Smooth muscle cell (in vitro differentiated cells): ENCODE data around the gene RASGRP4. TPM values are rescaled to one million over a fixed set of nuclear protein-coding genes. Genes with fewer than 3 reads are reported as not detected.

Source experiments
- DNase-seq: peaks from one replicate; lab custom pipeline; 2025; ENCODE audit not compliant: unreplicated experiment; lab: John Stamatoyannopoulos, UW
- H2AFZ ChIP-seq: fragments of 200-600 bp; sonication (generic); 2 replicates; pipeline ENCODE4 v1.6.0; 2016; ENCODE audit warnings: antibody characterized with exemption, low read depth, mild to moderate bottlenecking
- H3F3A ChIP-seq: fragments of 200-600 bp; sonication (generic); 2 replicates; pipeline ENCODE4 v1.6.0; 2017; ENCODE audit warnings: antibody characterized with exemption, low read depth
- H3K27ac ChIP-seq: fragments of 200-600 bp; sonication (generic); 2 replicates; pipeline ENCODE4 v1.5.1; 2016; ENCODE audit warnings: low read depth, mild to moderate bottlenecking
- H3K27me3 ChIP-seq: fragments of 200-600 bp; sonication (generic); 2 replicates; pipeline ENCODE4 v1.6.1; 2016; ENCODE audit warnings: low read depth, mild to moderate bottlenecking
- H3K36me3 ChIP-seq: fragments of 200-600 bp; sonication (generic); 2 replicates; pipeline ENCODE4 v1.5.1; 2016; ENCODE audit warnings: low read depth
- H3K4me1 ChIP-seq: fragments of 200-600 bp; sonication (generic); 2 replicates; pipeline ENCODE4 v1.5.1; 2016; ENCODE audit warnings: low read depth
- H3K4me2 ChIP-seq: fragments of 200-600 bp; sonication (generic); 2 replicates; pipeline ENCODE4 v1.6.0; 2016; ENCODE audit warnings: mild to moderate bottlenecking
- H3K4me3 ChIP-seq: fragments of 200-600 bp; sonication (generic); 2 replicates; pipeline ENCODE4 v1.5.1; 2016; ENCODE audit warnings: mild to moderate bottlenecking
- H3K79me2 ChIP-seq: fragments of 200-600 bp; sonication (generic); 2 replicates; pipeline ENCODE4 v1.6.0; 2016; ENCODE audit warnings: low read depth, mild to moderate bottlenecking
- H3K9ac ChIP-seq: fragments of 200-600 bp; sonication (generic); 2 replicates; pipeline ENCODE4 v1.6.0; 2016; ENCODE audit warnings: low read depth
- H3K9me3 ChIP-seq: fragments of 200-600 bp; sonication (generic); replicated peaks from 2 replicates; pipeline ENCODE4 v1.5.1; 2016; ENCODE audit warnings: low read depth
- H4K20me1 ChIP-seq: fragments of 200-600 bp; sonication (generic); 2 replicates; pipeline ENCODE4 v1.6.0; 2016; ENCODE audit warnings: low read depth
- WGBS: methylation state at CpG from one replicate; pipeline ENCODE4 v1.1.7; 2016; ENCODE audit warnings: low lambda C conversion rate; 5-methylcytosine and 5-hydroxymethylcytosine counted together
- polyA plus RNA-seq: library from polyadenylated mRNA; unstranded; fragments of >200 nt; fragmentation: Nextera tagmentation; extraction: Ambion mirVana; gene quantifications from 2 replicates; pipeline ENCODE4 v1.2.1, GENCODE V29; 2016
- total RNA-seq: library from RNA; depleted of rRNA; stranded (reverse); fragments of >200 nt; gene quantifications from 2 replicates; pipeline ENCODE4 v1.2.3, GENCODE V29; 2014
- TF ChIP-seq, protein P1 (sequence below): fragments of 200-600 bp; sonication (generic); IDR thresholded peaks from 2 replicates; pipeline ENCODE4 v1.5.1; 2017; ENCODE audit warnings: borderline replicate concordance, mild to moderate bottlenecking, antibody characterized with exemption; ENCODE audit not compliant: insufficient read depth, poor library complexity, severe bottlenecking

Gene RASGRP4
- total and polyA plus RNA-seq, 2 experiments from 2014 or later, result not detected

DNA sequence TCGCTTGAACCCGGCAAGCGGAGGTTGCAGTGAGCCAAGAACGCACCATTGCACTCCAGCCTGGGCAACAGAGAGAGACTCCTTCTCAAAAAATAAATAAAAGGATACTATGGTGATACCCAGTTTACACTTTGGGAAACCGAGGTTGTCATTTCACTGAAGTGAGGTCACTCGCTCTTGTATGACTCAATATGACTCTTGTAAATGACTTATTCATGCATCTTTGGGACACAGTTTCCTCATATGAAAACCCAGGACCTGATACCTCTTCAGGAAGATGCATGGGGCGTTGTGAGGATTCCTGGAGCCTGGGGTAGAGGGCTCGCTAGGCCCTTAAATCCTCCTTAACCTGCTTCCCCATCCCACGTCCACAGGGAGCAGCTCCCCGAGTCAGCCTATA, 47.2 kb downstream of the RASGRP4 start:
- H3K36me3 ChIP-seq, result no peaks in the 10 kb centered on the region
- no peak overlapping the region for H3K4me3 ChIP-seq
- peaks cover under 1% of the 10 kb centered on the region for H3F3A ChIP-seq
- no peaks in the 10 kb centered on the region for H3K27me3 ChIP-seq
- TF ChIP-seq, protein P1, sequence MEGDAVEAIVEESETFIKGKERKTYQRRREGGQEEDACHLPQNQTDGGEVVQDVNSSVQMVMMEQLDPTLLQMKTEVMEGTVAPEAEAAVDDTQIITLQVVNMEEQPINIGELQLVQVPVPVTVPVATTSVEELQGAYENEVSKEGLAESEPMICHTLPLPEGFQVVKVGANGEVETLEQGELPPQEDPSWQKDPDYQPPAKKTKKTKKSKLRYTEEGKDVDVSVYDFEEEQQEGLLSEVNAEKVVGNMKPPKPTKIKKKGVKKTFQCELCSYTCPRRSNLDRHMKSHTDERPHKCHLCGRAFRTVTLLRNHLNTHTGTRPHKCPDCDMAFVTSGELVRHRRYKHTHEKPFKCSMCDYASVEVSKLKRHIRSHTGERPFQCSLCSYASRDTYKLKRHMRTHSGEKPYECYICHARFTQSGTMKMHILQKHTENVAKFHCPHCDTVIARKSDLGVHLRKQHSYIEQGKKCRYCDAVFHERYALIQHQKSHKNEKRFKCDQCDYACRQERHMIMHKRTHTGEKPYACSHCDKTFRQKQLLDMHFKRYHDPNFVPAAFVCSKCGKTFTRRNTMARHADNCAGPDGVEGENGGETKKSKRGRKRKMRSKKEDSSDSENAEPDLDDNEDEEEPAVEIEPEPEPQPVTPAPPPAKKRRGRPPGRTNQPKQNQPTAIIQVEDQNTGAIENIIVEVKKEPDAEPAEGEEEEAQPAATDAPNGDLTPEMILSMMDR, result no peak
- no peak overlapping the region for H3K9ac ChIP-seq
- no peak overlapping the region for H3K27ac ChIP-seq
- H3K4me1 ChIP-seq, result peaks cover 9% of the 10 kb centered on the region
- peaks cover 83% of the 10 kb centered on the region for H4K20me1 ChIP-seq
- no peak overlapping the region for H3K4me2 ChIP-seq
- no peak overlapping the region for H2AFZ ChIP-seq
- 97% methylated on average over 10 of the region's 10 CpGs for whole genome bisulfite sequencing
- H3K79me2 ChIP-seq, result peaks cover 45% of the 10 kb centered on the region
- no peak for DNase-seq
- no peaks in the 10 kb centered on the region for H3K9me3 ChIP-seq

DNA sequence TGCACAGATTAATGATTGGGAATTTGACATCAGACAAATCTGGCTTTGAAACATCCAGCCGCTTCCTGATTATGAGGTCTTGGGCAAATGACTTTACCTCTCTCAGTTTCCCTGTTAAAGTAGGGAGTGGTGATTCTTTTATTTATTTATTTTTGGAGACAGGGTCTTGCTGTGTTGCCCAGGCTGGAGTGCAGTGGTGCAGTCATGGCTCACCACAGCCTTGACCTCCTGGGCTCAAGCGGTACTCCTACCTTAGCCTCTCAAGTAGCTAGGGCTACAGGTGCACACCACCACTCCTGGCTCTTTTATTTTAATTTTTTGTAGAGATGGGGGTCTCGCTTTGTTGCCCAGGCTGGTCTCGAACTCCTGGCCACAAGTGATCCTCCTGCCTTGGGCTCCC, 49.0 kb downstream of the RASGRP4 start:
- Histone ChIP-seq H4K20me1 (peaks cover 65% of the 10 kb centered on the region), H3K9ac (no peak overlapping the region), H3K4me3 (no peak overlapping the region), H3K9me3 (no peaks in the 10 kb centered on the region), H3K27ac (no peak overlapping the region), H3K27me3 (no peaks in the 10 kb centered on the region), H3K4me2 (no peak overlapping the region), H3F3A (no peaks in the 10 kb centered on the region), H3K4me1 (peaks cover 9% of the 10 kb centered on the region), H3K79me2 (peaks cover 45% of the 10 kb centered on the region), H2AFZ (no peak overlapping the region), H3K36me3 (no peaks in the 10 kb centered on the region)
- 98% methylated on average over 4 of the region's 4 CpGs for WGBS
- TF ChIP-seq, protein P1, result no peak
- no peak for DNase-seq

DNA sequence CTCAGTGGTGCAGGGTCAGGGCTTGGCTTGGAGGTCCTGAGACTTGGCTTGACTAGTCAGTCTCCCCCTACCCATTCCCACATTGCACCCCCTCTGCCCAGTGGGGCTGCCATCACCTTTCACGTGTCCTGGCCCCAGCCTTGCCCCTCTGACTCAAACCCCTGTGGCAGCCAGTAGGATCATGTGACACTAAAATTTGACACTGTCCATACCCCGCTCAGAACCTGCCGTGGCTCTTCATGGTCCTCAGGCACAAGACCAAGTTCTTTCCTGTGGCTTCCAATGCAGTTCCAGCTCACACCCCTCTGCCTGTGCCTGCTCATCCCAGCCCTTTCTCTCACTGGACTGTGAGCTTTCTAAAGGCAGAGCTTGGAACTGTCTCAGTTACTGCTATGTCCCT, 49.4 kb downstream of the RASGRP4 start:
- Histone ChIP-seq H3K9ac (no peak overlapping the region), H3F3A (no peaks in the 10 kb centered on the region), H3K4me1 (peaks cover 9% of the 10 kb centered on the region), H3K4me3 (no peak overlapping the region), H3K36me3 (no peaks in the 10 kb centered on the region), H3K4me2 (peak overlapping the region; percentile 92), H2AFZ (no peak overlapping the region), H3K79me2 (peaks cover 45% of the 10 kb centered on the region), H4K20me1 (peaks cover 60% of the 10 kb centered on the region), H3K27ac (peak overlapping the region; percentile 95), H3K9me3 (no peaks in the 10 kb centered on the region), H3K27me3 (no peaks in the 10 kb centered on the region)
- TF ChIP-seq, protein P1, result no peak
- no peak for DNase-seq
- WGBS, result 82% methylated on average over 3 of the region's 3 CpGs

DNA sequence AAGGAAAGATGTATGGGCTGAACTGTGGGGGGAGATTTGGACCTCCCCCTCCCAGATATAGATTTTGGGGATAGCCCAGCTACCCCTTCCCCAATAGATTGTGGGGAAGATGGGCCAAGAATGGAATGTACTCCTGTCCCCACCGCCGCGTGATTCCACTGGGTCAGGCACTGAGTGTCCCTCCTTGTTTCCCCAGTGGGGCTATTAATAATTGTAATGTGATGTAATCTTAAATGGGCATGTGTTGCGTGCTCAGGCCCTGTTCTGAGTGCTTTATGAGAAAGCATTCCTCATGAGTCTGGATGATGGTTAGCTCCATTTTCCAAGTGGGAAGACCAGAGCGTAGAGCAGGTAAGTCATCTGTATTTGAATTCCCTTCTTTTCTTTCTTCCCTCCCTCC, 50.3 kb downstream of the RASGRP4 start:
- peak overlapping the region; percentile 78 for H3K4me3 ChIP-seq
- no peak for DNase-seq
- peaks cover 45% of the 10 kb centered on the region for H3K79me2 ChIP-seq
- peak overlapping the region; percentile 97 for H3K9ac ChIP-seq
- H2AFZ ChIP-seq, result no peak overlapping the region
- 78% methylated on average over 5 of the region's 5 CpGs for WGBS
- no peaks in the 10 kb centered on the region for H3F3A ChIP-seq
- peak overlapping the region; percentile 95 for H3K27ac ChIP-seq
- TF ChIP-seq, protein P1, result no peak
- peaks cover 9% of the 10 kb centered on the region for H3K4me1 ChIP-seq
- H3K36me3 ChIP-seq, result no peaks in the 10 kb centered on the region
- peak overlapping the region; percentile 92 for H3K4me2 ChIP-seq
- no peaks in the 10 kb centered on the region for H3K9me3 ChIP-seq
- peaks cover 52% of the 10 kb centered on the region for H4K20me1 ChIP-seq
- no peaks in the 10 kb centered on the region for H3K27me3 ChIP-seq
